HepG2 (cell line): ENCODE data around the gene FABP1. TPM values are rescaled to one million over a fixed set of nuclear protein-coding genes. Genes with fewer than 3 reads are reported as not detected.

Source experiments
- AGO2 ChIP-seq: fragments of 200-400 bp; formaldehyde crosslinking; optimal IDR thresholded peaks from 2 replicates; pipeline ENCODE3; 2017; ENCODE audit warnings: mild to moderate bottlenecking, low read depth, low read length, moderate library complexity
- ARNT2 ChIP-seq: sonication (generic); formaldehyde crosslinking; IDR thresholded peaks from 2 replicates; pipeline ENCODE4 v1.8.0; 2022; ENCODE audit warnings: mild to moderate bottlenecking, low read depth, missing genetic modification reagents, moderate library complexity
- MEF2D ChIP-seq: sonication (generic); formaldehyde crosslinking; IDR thresholded peaks from 2 replicates; pipeline ENCODE4 v1.5.1; 2020; ENCODE audit warnings: mild to moderate bottlenecking, missing genetic modification reagents
- POLR2A ChIP-seq, 2 experiments: IDR thresholded peaks; 2 replicates each; pipeline ENCODE4 v1.6.1; 2011; ENCODE audit warnings: low read depth in 2 of 2, low read length in 2 of 2, mild to moderate bottlenecking in 1 of 2, moderate library complexity in 1 of 2; ENCODE audit not compliant: insufficient read depth in 1 of 2
- PRMT3 ChIP-seq: sonication (generic); formaldehyde crosslinking; IDR thresholded peaks from 2 replicates; pipeline ENCODE4 v1.8.1; 2022; ENCODE audit warnings: low read depth, mild to moderate bottlenecking, moderate library complexity, missing genetic modification reagents, borderline replicate concordance
- SRSF1 ChIP-seq: fragments of 200-400 bp; formaldehyde crosslinking; optimal IDR thresholded peaks from 2 replicates; pipeline ENCODE3; 2017; ENCODE audit warnings: mild to moderate bottlenecking, low read depth, low read length, moderate library complexity
- ZNF207 ChIP-seq: fragments of 450-650 bp; IDR thresholded peaks from 2 replicates; pipeline ENCODE4 v1.6.1; 2016; ENCODE audit warnings: antibody characterized with exemption, borderline replicate concordance
- ZNF326 ChIP-seq: sonication (generic); formaldehyde crosslinking; IDR thresholded peaks from 2 replicates; pipeline ENCODE4 v1.4.0; 2020; ENCODE audit warnings: missing genetic modification reagents, borderline replicate concordance
- ZNF383 ChIP-seq: sonication (generic); formaldehyde crosslinking; IDR thresholded peaks from 2 replicates; pipeline ENCODE4 v1.4.0; 2020; ENCODE audit warnings: missing genetic modification reagents, mild to moderate bottlenecking, borderline replicate concordance
- ZNF605 ChIP-seq: sonication (generic); formaldehyde crosslinking; IDR thresholded peaks from 2 replicates; pipeline ENCODE4 v1.8.0; 2022; ENCODE audit warnings: mild to moderate bottlenecking, missing genetic modification reagents
- ZNF607 ChIP-seq: sonication (generic); formaldehyde crosslinking; IDR thresholded peaks from 2 replicates; pipeline ENCODE4 v1.5.1; 2020; ENCODE audit warnings: missing genetic modification reagents, mild to moderate bottlenecking, borderline replicate concordance
- ZNF772 ChIP-seq: sonication (generic); formaldehyde crosslinking; IDR thresholded peaks from 2 replicates; pipeline ENCODE4 v1.5.0; 2020; ENCODE audit warnings: mild to moderate bottlenecking, missing genetic modification reagents
- polyA plus RNA-seq, 8 experiments: library from polyadenylated mRNA; depleted of rRNA in 3 of 8; stranded (reverse) in 7 of 8; unstranded in 1 of 8; fragments of >200 nt; fragmentation: Illumina TruSeq in 4 of 8; extraction: Trizol in 4 of 8; gene quantifications; 2 replicates each; pipeline versions ENCODE4 v1.2.1 to v1.2.3, GENCODE V29; 2011 to 2016; ENCODE audit warnings: low read depth in 4 of 8, missing spikeins in 1 of 8, mixed read lengths in 1 of 8; ENCODE audit not compliant: insufficient read depth in 1 of 8
- total RNA-seq, 5 experiments: library from RNA; depleted of rRNA; stranded (reverse); fragments of >200 nt; fragmentation: Illumina TruSeq; extraction: Trizol; gene quantifications; 2 replicates each; pipeline ENCODE4 v1.2.3, GENCODE V29; 2016; ENCODE audit warnings: low read depth in 1 of 5
- TF ChIP-seq, protein P1 (sequence below): sonication (generic); formaldehyde crosslinking; IDR thresholded peaks from 2 replicates; pipeline ENCODE4 v1.5.1; 2020; ENCODE audit warnings: mild to moderate bottlenecking, missing genetic modification reagents
- TF ChIP-seq, protein P2 (sequence below): sonication (generic); formaldehyde crosslinking; IDR thresholded peaks from 2 replicates; pipeline ENCODE4 v1.4.0; 2020; ENCODE audit warnings: mild to moderate bottlenecking, missing genetic modification reagents
- TF ChIP-seq, protein P3 (sequence below): sonication (generic); formaldehyde crosslinking; IDR thresholded peaks from 2 replicates; pipeline ENCODE4 v1.8.0; 2023; ENCODE audit warnings: mild to moderate bottlenecking, missing genetic modification reagents

The FABP1 gene
- total and polyA plus RNA-seq, 2 of the 13 experiments (the other 11 are each of a cell fraction or from before 2014, with no cell fraction given), result 644 to 1,608 TPM

- TF ChIP-seq, protein P1, sequence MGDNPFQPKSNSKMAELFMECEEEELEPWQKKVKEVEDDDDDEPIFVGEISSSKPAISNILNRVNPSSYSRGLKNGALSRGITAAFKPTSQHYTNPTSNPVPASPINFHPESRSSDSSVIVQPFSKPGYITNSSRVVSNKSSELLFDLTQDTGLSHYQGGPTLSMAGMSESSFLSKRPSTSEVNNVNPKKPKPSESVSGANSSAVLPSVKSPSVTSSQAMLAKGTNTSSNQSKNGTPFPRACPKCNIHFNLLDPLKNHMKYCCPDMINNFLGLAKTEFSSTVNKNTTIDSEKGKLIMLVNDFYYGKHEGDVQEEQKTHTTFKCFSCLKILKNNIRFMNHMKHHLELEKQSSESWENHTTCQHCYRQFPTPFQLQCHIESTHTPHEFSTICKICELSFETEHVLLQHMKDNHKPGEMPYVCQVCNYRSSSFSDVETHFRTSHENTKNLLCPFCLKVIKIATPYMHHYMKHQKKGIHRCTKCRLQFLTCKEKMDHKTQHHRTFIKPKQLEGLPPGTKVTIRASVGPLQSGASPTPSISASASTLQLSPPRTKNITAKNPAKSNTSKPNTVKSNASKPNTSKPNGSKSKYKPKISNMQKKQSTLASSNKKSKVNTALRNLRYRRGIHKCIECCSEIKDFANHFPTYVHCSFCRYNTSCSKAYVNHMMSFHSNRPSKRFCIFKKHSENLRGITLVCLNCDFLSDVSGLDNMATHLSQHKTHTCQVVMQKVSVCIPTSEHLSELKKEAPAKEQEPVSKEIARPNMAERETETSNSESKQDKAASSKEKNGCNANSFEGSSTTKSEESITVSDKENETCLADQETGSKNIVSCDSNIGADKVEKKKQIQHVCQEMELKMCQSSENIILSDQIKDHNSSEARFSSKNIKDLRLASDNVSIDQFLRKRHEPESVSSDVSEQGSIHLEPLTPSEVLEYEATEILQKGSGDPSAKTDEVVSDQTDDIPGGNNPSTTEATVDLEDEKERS, result 0 out of 2 replicates have a peak, but pooled peaks have one; percentile 67
- TF ChIP-seq ZNF772 (CRISPR knock-in tag) (0 out of 2 replicates have a peak, but pooled peaks have one; percentile 7), SRSF1 (peak; percentile 30), ZNF383 (no peak), AGO2 (peak; percentile 89), POLR2A (IDR thresholded peaks at IDR 0.05; ENCODE audit: insufficient read depth in 1 of 2, low read depth in 2 of 2, low read length in 2 of 2) (peak in 1 of 2 experiments; percentile 24; a peak in 2 of 4 replicates), ZNF207 (no peak), PRMT3 (CRISPR knock-in tag) (peak; percentile 6; the same call in 1 of the 2 replicates), ZNF607 (CRISPR knock-in tag) (0 out of 2 replicates have a peak, but pooled peaks have one; percentile 31), ZNF326 (CRISPR knock-in tag) (peak; percentile 59; the same call in 1 of the 2 replicates), ZNF605 (CRISPR knock-in tag) (peak; percentile 47; the same call in 1 of the 2 replicates), MEF2D (CRISPR knock-in tag) (0 out of 2 replicates have a peak, but pooled peaks have one; percentile 56), ARNT2 (CRISPR knock-in tag) (no peak)
- TF ChIP-seq, protein P2, sequence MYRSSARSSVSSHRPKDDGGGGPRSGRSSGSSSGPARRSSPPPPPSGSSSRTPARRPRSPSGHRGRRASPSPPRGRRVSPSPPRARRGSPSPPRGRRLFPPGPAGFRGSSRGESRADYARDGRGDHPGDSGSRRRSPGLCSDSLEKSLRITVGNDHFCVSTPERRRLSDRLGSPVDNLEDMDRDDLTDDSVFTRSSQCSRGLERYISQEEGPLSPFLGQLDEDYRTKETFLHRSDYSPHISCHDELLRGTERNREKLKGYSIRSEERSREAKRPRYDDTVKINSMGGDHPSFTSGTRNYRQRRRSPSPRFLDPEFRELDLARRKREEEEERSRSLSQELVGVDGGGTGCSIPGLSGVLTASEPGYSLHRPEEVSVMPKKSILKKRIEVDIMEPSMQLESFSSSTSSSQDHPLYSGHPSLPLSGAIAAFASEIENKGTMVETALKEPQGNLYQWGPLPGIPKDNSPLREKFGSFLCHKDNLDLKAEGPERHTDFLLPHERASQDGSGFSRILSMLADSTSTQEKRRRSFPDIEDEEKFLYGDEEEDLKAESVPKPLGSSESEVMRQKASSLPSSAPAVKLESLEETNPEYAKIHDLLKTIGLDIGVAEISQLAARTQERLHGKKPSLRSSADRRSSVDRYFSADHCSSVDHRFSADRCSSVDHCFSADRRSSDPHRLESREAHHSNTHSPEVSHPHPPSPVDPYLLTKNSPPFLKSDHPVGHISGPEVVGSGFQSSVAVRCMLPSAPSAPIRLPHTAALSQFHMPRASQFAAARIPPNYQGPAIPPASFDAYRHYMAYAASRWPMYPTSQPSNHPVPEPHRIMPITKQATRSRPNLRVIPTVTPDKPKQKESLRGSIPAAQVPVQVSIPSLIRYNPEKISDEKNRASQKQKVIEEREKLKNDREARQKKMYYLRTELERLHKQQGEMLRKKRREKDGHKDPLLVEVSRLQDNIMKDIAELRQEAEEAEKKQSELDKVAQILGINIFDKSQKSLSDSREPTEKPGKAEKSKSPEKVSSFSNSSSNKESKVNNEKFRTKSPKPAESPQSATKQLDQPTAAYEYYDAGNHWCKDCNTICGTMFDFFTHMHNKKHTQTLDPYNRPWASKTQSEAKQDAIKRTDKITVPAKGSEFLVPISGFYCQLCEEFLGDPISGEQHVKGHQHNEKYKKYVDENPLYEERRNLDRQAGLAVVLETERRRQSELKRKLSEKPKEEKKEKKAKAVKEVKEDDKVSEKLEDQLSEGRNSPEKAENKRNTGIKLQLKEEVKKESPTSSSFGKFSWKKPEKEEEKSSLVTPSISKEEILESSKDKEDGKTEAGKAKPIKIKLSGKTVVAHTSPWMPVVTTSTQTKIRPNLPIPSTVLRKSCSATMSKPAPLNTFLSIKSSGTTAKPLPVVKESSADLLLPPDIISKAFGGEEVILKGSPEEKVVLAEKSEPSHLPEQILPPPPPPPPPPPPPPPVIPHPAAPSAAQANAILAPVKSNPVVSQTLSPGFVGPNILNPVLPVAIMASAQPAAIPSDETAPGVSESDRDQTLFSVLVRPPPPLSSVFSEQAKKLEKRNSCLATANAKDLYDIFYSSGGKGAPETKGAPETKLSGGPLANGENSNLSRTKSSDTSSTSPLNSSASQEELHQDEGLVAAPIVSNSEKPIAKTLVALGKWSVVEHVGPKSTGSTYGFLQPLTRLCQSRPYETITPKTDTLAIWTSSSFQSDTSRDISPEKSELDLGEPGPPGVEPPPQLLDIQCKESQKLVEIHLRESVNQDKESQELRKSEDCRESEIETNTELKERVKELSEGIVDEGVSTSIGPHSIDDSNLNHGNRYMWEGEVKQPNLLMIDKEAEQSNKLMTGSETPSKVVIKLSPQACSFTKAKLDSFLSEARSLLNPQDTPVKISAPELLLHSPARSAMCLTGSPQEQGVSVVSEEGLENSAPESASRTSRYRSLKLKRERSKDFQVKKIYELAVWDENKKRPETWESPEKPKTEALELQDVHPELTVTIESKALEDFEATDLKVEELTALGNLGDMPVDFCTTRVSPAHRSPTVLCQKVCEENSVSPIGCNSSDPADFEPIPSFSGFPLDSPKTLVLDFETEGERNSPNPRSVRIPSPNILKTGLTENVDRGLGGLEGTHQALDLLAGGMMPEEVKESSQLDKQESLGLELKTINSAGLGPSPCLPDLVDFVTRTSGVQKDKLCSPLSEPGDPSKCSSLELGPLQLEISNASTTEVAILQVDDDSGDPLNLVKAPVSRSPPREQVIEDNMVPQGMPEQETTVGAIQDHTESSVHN, result no peak
- TF ChIP-seq, protein P3, sequence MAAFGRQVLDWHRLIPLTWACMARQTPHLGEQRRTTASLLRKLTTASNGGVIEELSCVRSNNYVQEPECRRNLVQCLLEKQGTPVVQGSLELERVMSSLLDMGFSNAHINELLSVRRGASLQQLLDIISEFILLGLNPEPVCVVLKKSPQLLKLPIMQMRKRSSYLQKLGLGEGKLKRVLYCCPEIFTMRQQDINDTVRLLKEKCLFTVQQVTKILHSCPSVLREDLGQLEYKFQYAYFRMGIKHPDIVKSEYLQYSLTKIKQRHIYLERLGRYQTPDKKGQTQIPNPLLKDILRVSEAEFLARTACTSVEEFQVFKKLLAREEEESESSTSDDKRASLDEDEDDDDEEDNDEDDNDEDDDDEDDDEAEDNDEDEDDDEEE, result 0 out of 2 replicates have a peak, but pooled peaks have one; percentile 38
Observed at GRCh38 chr2:88123975-88124917, 3.6 kb downstream of the FABP1 start (continued).
